Gastrocnemius medialis (tissue), 4 donors: ENCODE data around the gene LDAH. TPM values are rescaled to one million over a fixed set of nuclear protein-coding genes. Genes with fewer than 3 reads are reported as not detected.

Experiments used
- ATAC-seq, 2 donors: fragments of 150-250 bp; one replicate each; pipeline ENCODE4 v1.9.1; 2016
- DNase-seq, 2 donors: peaks; one replicate each; pipeline ENCODE4 v3.0.0-alpha.2; 2019
- H3K27ac ChIP-seq, 4 donors: fragments of 200-600 bp; sonication (generic); 1 replicate in 1 of 4; 2 replicates in 3 of 4; pipeline ENCODE4 v1.5.1; 2016 to 2018; ENCODE audit warnings: mild to moderate bottlenecking in 2 of 4, moderate library complexity in 1 of 4
- H3K27me3 ChIP-seq, 3 donors: fragments of 200-600 bp; sonication (generic) in 2 of 3; 1 replicate in 1 of 3; 2 replicates in 2 of 3; pipeline versions ENCODE4 v1.5.1 to v1.6.0; 2016 to 2019; ENCODE audit warnings: mild to moderate bottlenecking in 1 of 3, moderate library complexity in 1 of 3
- H3K36me3 ChIP-seq, 2 donors: fragments of 200-600 bp; sonication (generic) in 1 of 2; one replicate each; pipeline ENCODE4 v1.5.1; 2017 to 2018
- H3K4me1 ChIP-seq, 2 donors: fragments of 200-600 bp; sonication (generic) in 1 of 2; one replicate each; pipeline ENCODE4 v1.5.1; 2016 to 2017; ENCODE audit warnings: mild to moderate bottlenecking in 2 of 2
- H3K4me3 ChIP-seq, 4 donors: fragments of 200-600 bp; sonication (generic) in 3 of 4; 1 replicate in 1 of 4; 2 replicates in 3 of 4; pipeline ENCODE4 v1.5.1; 2016 to 2019; ENCODE audit warnings: mild to moderate bottlenecking in 2 of 4
- H3K9me3 ChIP-seq, 3 donors: fragments of 200-600 bp; sonication (generic) in 2 of 3; 1 replicate in 1 of 3; 2 replicates in 2 of 3; pipeline ENCODE4 v1.5.1; 2016 to 2019
- CTCF ChIP-seq, 5 experiments: fragments of 450-650 bp in 3 of 5; fragments of 200-600 bp in 2 of 5; sonication (generic) in 2 of 5; IDR thresholded peaks in 4 of 5; conservative IDR thresholded peaks in 1 of 5; 1 replicate in 4 of 5; 2 replicates in 1 of 5; pipeline ENCODE4 v1.5.1; 2016 to 2019; ENCODE audit warnings: antibody characterized with exemption in 5 of 5, mild to moderate bottlenecking in 3 of 5, moderate library complexity in 3 of 5
- POLR2A ChIP-seq, 2 donors: fragments of 450-650 bp; IDR thresholded peaks; one replicate each; pipeline ENCODE4 v1.6.1; 2017; ENCODE audit warnings: antibody characterized with exemption in 2 of 2, mild to moderate bottlenecking in 2 of 2, moderate library complexity in 2 of 2
- in situ Hi-C, 4 donors: fragments of 200-750 bp; cut with MboI; loops; one replicate each; pipeline versions ENCODE4 v1.15.0 to v1.8.0; 2017; ENCODE audit warnings: low sequenced_read_pairs in 4 of 4
- intact Hi-C: fragments of 100-400 bp; cut with DNase I; formaldehyde crosslinking; loops from one replicate; pipeline ENCODE4 v1.15.1; 2023; ENCODE audit warnings: low total_unique reads
- total RNA-seq, 4 donors: library from RNA; depleted of rRNA; stranded (reverse); fragments of >200 nt; gene quantifications; one replicate each; pipeline versions ENCODE4 v1.1.0 to v1.2.3, GENCODE V29; 2016

Gene LDAH
- total RNA-seq, 4 donors from 2014 or later = 0.97 to 2.2 (median 1.4) TPM

- in situ Hi-C loops (loop anchor here in 3 of 4 donors (10.0 to 25.0 kb wide), 3 partner anchors 298 to 448 kb away; partner anchors contain the start of gene TDRD15 (in 1 of the 3)), intact Hi-C loops (no loop called here)
- Histone ChIP-seq H3K4me1 (peaks cover 0 to 18% of the 10 kb centered on the region in 2 donors), H3K27ac (no peak overlapping the region), H3K36me3 (no peaks in the 10 kb centered on the region), H3K4me3 (peak overlapping the region; percentile 44 to 57 (median 46)), H3K9me3 (no peaks in the 10 kb centered on the region), H3K27me3 (peaks cover 83 to 88% (median 87%) of the 10 kb centered on the region in 3 donors)
- TF ChIP-seq CTCF (IDR thresholded peaks at IDR 0.05 in 4 of 5, conservative IDR thresholded peaks at IDR 0.05 in 1 of 5) (no peak), POLR2A (IDR thresholded peaks at IDR 0.05) (no peak)
- DNase-seq = no peak
- ATAC-seq = peak in 1 of 2 donors; percentile 11
Measured at GRCh38 chr2:20667151-20667530, 155.8 kb downstream of the LDAH start.

GRCh38 chr2:20666304-20667150 is 156.4 kb downstream of the LDAH start, which contains the start of gene GDF7:
Gene GDF7, plus strand, starts transcription at chr2:20667144. Its CDS starts 96 bp downstream, at chr2:20667240.
- H3K27me3 ChIP-seq = peaks cover 83 to 87% (median 84%) of the 10 kb centered on the region in 3 donors
- H3K36me3 ChIP-seq = no peaks in the 10 kb centered on the region
- DNase-seq = no peak
- peaks cover 0 to 18% of the 10 kb centered on the region in 2 donors for H3K4me1 ChIP-seq
- H3K4me3 ChIP-seq = peak within 1 kb of the TSS; percentile 44 to 57 (median 46)
- intact Hi-C loops = no loop called here
- in situ Hi-C loops = loop anchor here in 3 of 4 donors (10.0 to 25.0 kb wide), 3 partner anchors 298 to 448 kb away; partner anchors contain the start of gene TDRD15 (in 1 of the 3)
- no peaks in the 10 kb centered on the region for H3K9me3 ChIP-seq
- no peak for ATAC-seq
- TF ChIP-seq POLR2A (IDR thresholded peaks at IDR 0.05) (no peak), CTCF (IDR thresholded peaks at IDR 0.05 in 4 of 5, conservative IDR thresholded peaks at IDR 0.05 in 1 of 5) (peak in 1 of 5 experiments; percentile 25)
- H3K27ac ChIP-seq = no peak within 1 kb of the TSS

GRCh38 chr2:20666005-20666303 is 156.9 kb downstream of the LDAH start:
- Histone ChIP-seq H3K27ac (no peak overlapping the region), H3K4me1 (peaks cover 0 to 18% of the 10 kb centered on the region in 2 donors), H3K27me3 (peaks cover 78 to 81% (median 78%) of the 10 kb centered on the region in 3 donors), H3K9me3 (no peaks in the 10 kb centered on the region), H3K4me3 (peak overlapping the region; percentile 44 to 57 (median 46)), H3K36me3 (no peaks in the 10 kb centered on the region)
- in situ Hi-C loops (loop anchor here in 3 of 4 donors (10.0 to 25.0 kb wide), 3 partner anchors 299 to 449 kb away; partner anchors contain the start of gene TDRD15 (in 1 of the 3)), intact Hi-C loops (no loop called here)
- TF ChIP-seq CTCF (IDR thresholded peaks at IDR 0.05 in 4 of 5, conservative IDR thresholded peaks at IDR 0.05 in 1 of 5) = no peak
- no peak for TF ChIP-seq POLR2A (IDR thresholded peaks at IDR 0.05)
- DNase-seq (no peak), ATAC-seq (no peak)

GRCh38 chr2:20665243-20666004 is 157.5 kb downstream of the LDAH start:
- in situ Hi-C loops = loop anchor here in 3 of 4 donors (10.0 to 25.0 kb wide), 3 partner anchors 299 to 449 kb away; partner anchors contain the start of gene TDRD15 (in 1 of the 3)
- H3K4me1 ChIP-seq = peaks cover 0 to 18% of the 10 kb centered on the region in 2 donors

More at GRCh38 chr2:20665243-20666004, 157.5 kb downstream of the LDAH start:
- no peaks in the 10 kb centered on the region for H3K9me3 ChIP-seq
- peaks cover 73 to 78% (median 77%) of the 10 kb centered on the region in 3 donors for H3K27me3 ChIP-seq
- TF ChIP-seq CTCF (IDR thresholded peaks at IDR 0.05 in 4 of 5, conservative IDR thresholded peaks at IDR 0.05 in 1 of 5) (no peak), POLR2A (IDR thresholded peaks at IDR 0.05) (no peak)
- intact Hi-C loops = no loop called here
- H3K36me3 ChIP-seq = no peaks in the 10 kb centered on the region
- H3K4me3 ChIP-seq = peak overlapping the region in 3 of 4 donors; percentile 44 to 57 (median 47)
- no peak overlapping the region for H3K27ac ChIP-seq
- no peak for DNase-seq
- ATAC-seq = no peak
